Adrenal gland (tissue), 12 donors: ENCODE results near the gene NACAD. TPM values are rescaled to one million over a fixed set of nuclear protein-coding genes. Genes with fewer than 3 reads are reported as not detected.

ENCODE experiments used
- DNase-seq, 7 donors: peaks; one replicate each; pipeline ENCODE4 v3.0.0-alpha.2; 2019 to 2020
- H3K27ac ChIP-seq, 5 donors: fragments of 200-600 bp; sonication (generic) in 4 of 5; 1 replicate in 3 of 5; 2 replicates in 2 of 5; pipeline versions ENCODE4 v1.5.1 to v1.8.0; 2016 to 2020; ENCODE audit warnings: mild to moderate bottlenecking in 1 of 5
- H3K27me3 ChIP-seq: fragments of 200-600 bp; 2 replicates; pipeline ENCODE4 v1.8.0; 2021
- H3K36me3 ChIP-seq, 2 donors: fragments of 200-600 bp; replicated peaks in 1 of 2; 1 replicate in 1 of 2; 2 replicates in 1 of 2; pipeline versions ENCODE4 v1.5.1 to v1.8.0; 2018 to 2022
- H3K4me1 ChIP-seq, 2 donors: fragments of 200-600 bp; replicated peaks in 1 of 2; 1 replicate in 1 of 2; 2 replicates in 1 of 2; pipeline versions ENCODE4 v1.5.1 to v1.8.0; 2018 to 2021
- H3K4me3 ChIP-seq, 4 donors: fragments of 200-600 bp; sonication (generic) in 3 of 4; one replicate each; pipeline ENCODE4 v1.5.1; 2016 to 2018
- H3K9me3 ChIP-seq, 3 donors: fragments of 200-600 bp; sonication (generic) in 1 of 3; replicated peaks in 1 of 3; 1 replicate in 2 of 3; 2 replicates in 1 of 3; pipeline versions ENCODE4 v1.5.1 to v1.8.0; 2016 to 2021
- CTCF ChIP-seq, 6 experiments: fragments of 450-650 bp in 4 of 6; fragments of 200-600 bp in 2 of 6; sonication (generic) in 1 of 6; IDR thresholded peaks; 1 replicate in 5 of 6; 2 replicates in 1 of 6; pipeline versions ENCODE4 v1.5.1 to v1.8.0; 2016 to 2021; ENCODE audit warnings: antibody characterized with exemption in 6 of 6, mild to moderate bottlenecking in 2 of 6, moderate library complexity in 1 of 6
- POLR2A ChIP-seq, 2 donors: fragments of 450-650 bp; IDR thresholded peaks; one replicate each; pipeline ENCODE4 v1.6.1; 2017; ENCODE audit warnings: antibody characterized with exemption in 2 of 2, mild to moderate bottlenecking in 2 of 2, moderate library complexity in 1 of 2
- WGBS, 4 donors: extraction: QIAGEN DNeasy Blood & Tissue Kit in 2 of 4; methylation state at CpG; one replicate each; pipeline versions ENCODE4 v1.1.5 to v1.1.7; 2013 to 2017; 5-methylcytosine and 5-hydroxymethylcytosine counted together
- intact Hi-C, 2 donors: fragments of 100-400 bp; cut with DNase I; formaldehyde crosslinking; loops; one replicate each; pipeline versions ENCODE4 v1.14.1 to v1.15.0; 2022 to 2023
- polyA plus RNA-seq, 3 donors: library from polyadenylated mRNA; stranded (reverse); fragments of 200-250 nt in 2 of 3; fragments of 350-450 nt in 1 of 3; fragmentation: Illumina TruSeq in 1 of 3; extraction: RNeasy Lipid Tissue Mini Kit (QIAGEN cat#74804) in 1 of 3; gene quantifications; one replicate each; pipeline ENCODE4 v1.2.3, GENCODE V29; 2013 to 2014
- total RNA-seq, 9 donors: library from RNA; depleted of rRNA in 4 of 9; stranded (reverse); fragments of >200 nt in 4 of 9; fragments of 120-200 nt in 1 of 9; fragmentation: NEBNext Ultra II Directional in 1 of 9; extraction: Animal tissue kit (Norgen Biotek cat#: 25700) in 1 of 9; gene quantifications; one replicate each; pipeline versions ENCODE4 v1.1.0 to v1.2.4, GENCODE V29; 2013 to 2023
- donor health status: healthy with polysubstance abuse.
- donor health status: Bipolar disorder and iron deficiency.
- donor health status: DM: yes; HTN: yes; CAD: no.
- donor health status: DM: no; HTN: no; CAD: no.
- donor health status: DM: no; HTN: no; CAD: no.
- donor health status: DM: yes; HTN: yes; CAD: no.

The NACAD gene
- total and polyA plus RNA-seq, 12 donors: 0.93 to 12.1 (median 2.4) TPM

DNA sequence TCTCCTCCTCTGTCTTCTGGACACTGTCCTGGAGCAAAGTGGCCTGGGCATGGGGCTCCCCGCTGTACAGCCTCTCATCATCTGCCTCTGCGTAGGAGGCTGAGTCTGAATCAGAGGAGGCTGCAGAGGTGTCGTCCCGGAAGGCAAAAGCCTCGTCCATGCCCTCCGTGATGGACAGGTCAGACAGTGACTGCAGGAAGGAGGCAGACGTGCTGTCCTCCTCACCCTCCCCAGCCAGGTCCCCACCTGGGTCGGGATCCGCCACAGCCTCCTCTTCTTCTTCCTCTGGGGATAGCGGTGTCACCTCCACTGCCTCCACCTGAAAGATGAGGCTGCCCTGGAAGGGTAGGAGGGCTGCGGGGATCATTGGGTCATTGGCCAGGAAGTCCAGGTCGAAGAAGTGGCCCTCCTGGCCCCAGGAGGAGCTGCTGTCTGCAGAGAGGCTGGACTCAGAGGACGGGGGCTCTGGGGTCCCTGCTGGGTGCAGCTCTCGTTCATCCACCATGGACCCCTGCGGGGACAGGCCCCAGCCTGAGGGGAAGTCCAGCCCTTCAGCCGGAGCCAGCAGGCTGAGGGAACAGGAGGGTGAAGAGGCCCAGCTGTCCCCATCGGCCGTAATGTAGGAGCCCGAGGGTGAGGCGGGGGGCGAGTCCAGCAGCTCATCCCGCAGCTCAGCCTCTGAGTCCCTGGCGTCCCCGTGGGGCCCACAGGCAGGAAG, 3.7 kb downstream of the NACAD start:
- no peaks in the 10 kb centered on the region for H3K36me3 ChIP-seq
- TF ChIP-seq CTCF (IDR thresholded peaks at IDR 0.05) (no peak), POLR2A (IDR thresholded peaks at IDR 0.05) (no peak)
- H3K27ac ChIP-seq: no peak overlapping the region
- no peaks in the 10 kb centered on the region for H3K27me3 ChIP-seq
- WGBS, 4 donors: 86 to 88% (median 87%) methylated on average over 14 to 24 of the region's 24 CpGs
- H3K9me3 ChIP-seq: no peaks in the 10 kb centered on the region
- no peak overlapping the region for H3K4me3 ChIP-seq
- intact Hi-C loops: no loop called here
- DNase-seq: no peak
- H3K4me1 ChIP-seq: peaks cover 0 to 20% of the 10 kb centered on the region in 2 donors

DNA sequence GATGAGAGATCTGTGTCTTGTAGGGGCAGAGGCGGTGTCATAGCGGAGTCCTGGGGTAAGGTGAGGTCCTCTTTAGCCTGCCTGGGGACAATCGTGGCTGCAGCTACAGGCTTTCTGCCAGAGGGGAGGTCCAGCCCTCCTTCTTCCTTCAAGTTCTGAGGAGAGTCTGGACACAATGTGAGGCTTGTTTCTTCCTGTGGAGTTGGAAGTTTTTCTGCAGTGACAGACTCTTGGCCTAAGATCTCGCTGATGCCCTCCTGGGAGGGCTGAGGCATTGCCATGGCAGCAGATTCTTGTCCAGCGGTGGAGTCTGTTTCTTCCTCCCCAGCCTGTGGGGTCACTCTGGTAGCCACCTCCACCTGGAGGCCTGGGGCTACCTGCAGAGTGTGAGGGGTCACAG, 4.4 kb downstream of the NACAD start:
- H3K4me3 ChIP-seq: no peak overlapping the region
- no peak overlapping the region for H3K27ac ChIP-seq
- no peaks in the 10 kb centered on the region for H3K27me3 ChIP-seq
- DNase-seq: no peak
- H3K36me3 ChIP-seq: no peaks in the 10 kb centered on the region
- peaks cover 0 to 20% of the 10 kb centered on the region in 2 donors for H3K4me1 ChIP-seq
- intact Hi-C loops: no loop called here
- TF ChIP-seq POLR2A (IDR thresholded peaks at IDR 0.05) (no peak), CTCF (IDR thresholded peaks at IDR 0.05) (no peak)
- WGBS, 4 donors: 58 to 79% (median 72%) methylated on average over 3 to 5 of the region's 5 CpGs
- H3K9me3 ChIP-seq: no peaks in the 10 kb centered on the region

DNA sequence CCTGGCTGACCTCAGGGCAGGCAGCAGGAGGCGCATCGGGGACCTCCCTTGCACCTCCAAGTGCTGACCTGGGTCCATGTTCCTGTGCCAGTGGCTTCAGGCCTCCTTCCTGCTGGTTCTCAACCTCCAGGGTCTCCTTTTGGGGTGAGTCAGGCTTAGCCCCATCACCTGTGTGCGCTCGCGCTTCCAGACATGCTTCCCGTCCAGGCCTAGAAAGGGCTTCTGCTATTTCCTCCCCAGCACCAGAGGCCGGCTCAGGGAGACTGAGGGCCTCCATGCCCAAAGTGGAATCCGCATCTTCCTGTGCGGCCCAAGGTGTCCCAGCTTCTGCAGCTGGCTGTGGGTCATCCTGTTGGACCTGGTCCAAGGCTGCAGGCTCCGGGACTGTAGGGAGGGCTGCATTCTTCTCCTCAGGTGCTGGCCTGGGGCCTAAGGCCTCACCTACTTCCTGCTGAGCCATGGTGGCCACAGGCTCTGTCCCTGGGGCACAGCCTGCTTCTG, 5.9 kb downstream of the NACAD start:
- Histone ChIP-seq H3K27me3 (no peaks in the 10 kb centered on the region), H3K9me3 (no peaks in the 10 kb centered on the region), H3K4me1 (peaks cover 0 to 12% of the 10 kb centered on the region in 2 donors), H3K36me3 (no peaks in the 10 kb centered on the region), H3K27ac (no peak overlapping the region), H3K4me3 (no peak overlapping the region)
- intact Hi-C loops: loop anchor here in 1 of 2 donors (1.0 kb wide), 1 partner anchor 40 kb away; no protein-coding TSS in a partner anchor
- TF ChIP-seq POLR2A (IDR thresholded peaks at IDR 0.05): no peak
- no peak for TF ChIP-seq CTCF (IDR thresholded peaks at IDR 0.05)
- no peak for DNase-seq
- 74 to 80% (median 76%) methylated on average over 8 to 10 of the region's 10 CpGs; no CpG with 5 or more reads in 1 of the 4 donors for WGBS, 4 donors

- H3K36me3 ChIP-seq: peaks cover 0 to 6% of the 10 kb centered on the region in 2 donors
- WGBS, 4 donors: 38 to 54% (median 50%) methylated on average over 4 to 18 of the region's 18 CpGs
These were observed 6.5 kb downstream of the NACAD start for GRCh38 chr7:45082031-45082830.

More at GRCh38 chr7:45082031-45082830, 6.5 kb downstream of the NACAD start:
- TF ChIP-seq CTCF (IDR thresholded peaks at IDR 0.05) (no peak), POLR2A (IDR thresholded peaks at IDR 0.05) (no peak)
- Histone ChIP-seq H3K4me1 (peaks cover 0 to 12% of the 10 kb centered on the region in 2 donors), H3K4me3 (no peak overlapping the region), H3K27ac (peak overlapping the region in 1 of 5 donors; percentile 22), H3K9me3 (no peaks in the 10 kb centered on the region), H3K27me3 (no peaks in the 10 kb centered on the region)
- peak; percentile 44 to 74 (median 59) for DNase-seq
- intact Hi-C loops: loop anchor here in 1 of 2 donors (1.0 kb wide), 1 partner anchor 41 kb away; no protein-coding TSS in a partner anchor
